ENCODE measurements around the gene GRPEL2. TPM values are rescaled to one million over a fixed set of nuclear protein-coding genes. Genes with fewer than 3 reads are reported as not detected.

The GRPEL2 gene
- total RNA-seq, 2 experiments from 2014 or later, result 36.1 to 36.6 TPM

GRCh38 chr5:149375434-149375833 lies 30.1 kb downstream of the GRPEL2 start:
- ChIA-PET CTCF (interaction anchor here (0.9 to 1.9 kb wide), 5 partner anchors 8 to 39 kb away, joined by 3 to 8 read pairs (median 4); no protein-coding TSS in a partner anchor), POLR2A (no interaction called here)
- DNase-seq, result no peak
- no peak overlapping the region for H3K4me3 Mint-ChIP-seq
- H3K36me3 Mint-ChIP-seq (ENCODE audit: low read depth), result no peaks in the 10 kb centered on the region
- H3K9me3 Mint-ChIP-seq, result no peaks in the 10 kb centered on the region
- no peak overlapping the region for H3K27ac Mint-ChIP-seq
- peaks cover 4% of the 10 kb centered on the region for H3K4me1 Mint-ChIP-seq
- H3K27me3 Mint-ChIP-seq, result no peaks in the 10 kb centered on the region

DNA sequence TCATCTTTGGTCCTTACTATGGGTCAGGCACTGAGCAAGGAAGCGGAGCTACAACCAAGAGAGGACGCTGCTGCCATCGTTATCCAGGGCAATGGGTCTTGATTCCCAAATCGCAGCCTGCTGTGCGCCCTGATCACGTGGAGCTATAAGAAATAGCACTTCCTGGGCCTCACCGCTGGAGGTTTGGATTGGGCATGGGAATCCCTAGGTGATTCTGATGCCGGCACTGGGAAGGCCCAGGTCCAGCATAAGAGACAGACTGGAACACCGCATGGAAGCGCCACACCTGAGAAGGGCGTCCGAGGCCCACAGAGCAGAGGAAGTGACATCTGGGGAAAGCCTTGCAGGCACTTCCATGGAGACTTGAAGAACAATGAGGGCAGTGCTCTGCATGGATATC lies 30.8 kb downstream of the GRPEL2 start:
- H3K27me3 Mint-ChIP-seq, result no peaks in the 10 kb centered on the region
- ChIA-PET POLR2A (no interaction called here), CTCF (interaction anchor here (0.9 to 1.9 kb wide), 5 partner anchors 9 to 38 kb away, joined by 3 to 8 read pairs (median 4); no protein-coding TSS in a partner anchor)
- peaks cover 4% of the 10 kb centered on the region for H3K4me1 Mint-ChIP-seq
- H3K4me3 Mint-ChIP-seq, result no peak overlapping the region
- H3K27ac Mint-ChIP-seq, result no peak overlapping the region
- no peak for DNase-seq
- H3K9me3 Mint-ChIP-seq, result no peaks in the 10 kb centered on the region
- H3K36me3 Mint-ChIP-seq (ENCODE audit: low read depth), result no peaks in the 10 kb centered on the region

- Mint-ChIP-seq H3K27ac (no peak overlapping the region), H3K9me3 (no peaks in the 10 kb centered on the region), H3K27me3 (no peaks in the 10 kb centered on the region), H3K4me1 (no peaks in the 10 kb centered on the region), H3K4me3 (no peak overlapping the region), H3K36me3 (ENCODE audit: low read depth) (no peaks in the 10 kb centered on the region)
- DNase-seq, result no peak
- ChIA-PET POLR2A (no interaction called here), CTCF (interaction anchor here (1.0 to 1.9 kb wide), 4 partner anchors 8 to 17 kb away, joined by 3 to 8 read pairs (median 4); no protein-coding TSS in a partner anchor)
Observed at GRCh38 chr5:149376711-149377447, 31.6 kb downstream of the GRPEL2 start.

- no peaks in the 10 kb centered on the region for H3K36me3 Mint-ChIP-seq (ENCODE audit: low read depth)
- no peak overlapping the region for H3K4me3 Mint-ChIP-seq
- no peaks in the 10 kb centered on the region for H3K4me1 Mint-ChIP-seq
- DNase-seq, result no peak
- ChIA-PET CTCF (no interaction called here), POLR2A (no interaction called here)
- H3K9me3 Mint-ChIP-seq, result no peaks in the 10 kb centered on the region
- H3K27me3 Mint-ChIP-seq, result no peaks in the 10 kb centered on the region
- no peak overlapping the region for H3K27ac Mint-ChIP-seq
Observed at GRCh38 chr5:149378241-149378820, 33.0 kb downstream of the GRPEL2 start.

DNA sequence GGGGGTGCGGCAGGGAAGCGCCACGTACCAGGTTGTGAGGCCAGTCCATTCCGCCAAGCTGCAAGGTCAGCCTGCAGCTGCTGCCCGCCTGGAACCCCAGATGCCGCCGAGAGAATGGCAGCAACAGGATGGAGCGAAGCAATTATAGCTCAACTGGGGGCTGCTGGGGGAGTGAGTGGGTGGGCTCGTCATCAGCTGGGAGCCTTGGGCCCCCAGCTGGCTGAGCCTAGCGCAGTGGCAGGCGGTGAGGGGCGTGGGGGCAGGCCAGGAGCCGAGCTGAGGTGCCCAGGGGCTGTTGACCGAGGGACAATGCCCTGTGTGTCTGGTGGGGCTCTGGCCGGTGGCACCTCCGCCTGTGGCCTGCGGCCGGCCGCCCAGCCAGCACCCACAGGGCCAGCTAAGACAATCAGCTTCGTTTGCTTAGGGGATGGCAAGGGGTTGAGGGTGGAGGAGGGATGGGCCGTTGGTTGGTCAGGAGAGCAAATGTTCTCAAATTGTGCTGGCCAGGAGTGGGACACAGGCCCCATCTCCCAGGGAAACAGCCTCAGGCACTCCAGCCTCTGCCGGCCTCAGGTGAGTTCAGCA lies 34.0 kb downstream of the GRPEL2 start, which contains the start of gene IL17B:
Gene IL17B, minus strand, starts transcription at position 116 of the 585 bp plus-strand sequence. Its CDS starts 67 bp downstream, at position 49.
- Mint-ChIP-seq H3K27me3 (no peaks in the 10 kb centered on the region), H3K9me3 (no peaks in the 10 kb centered on the region), H3K36me3 (ENCODE audit: low read depth) (no peaks in the 10 kb centered on the region), H3K4me3 (no peak within 1 kb of the TSS), H3K27ac (no peak within 1 kb of the TSS), H3K4me1 (no peaks in the 10 kb centered on the region)
- no peak for DNase-seq
- CTCF ChIA-PET, result interaction anchor here (1.0 to 1.5 kb wide), 6 partner anchors 10 to 196 kb away, joined by 3 to 6 read pairs (median 3); no protein-coding TSS in a partner anchor
- POLR2A ChIA-PET, result no interaction called here

- H3K27me3 Mint-ChIP-seq, result no peaks in the 10 kb centered on the region
- no peak overlapping the region for H3K4me3 Mint-ChIP-seq
- CTCF ChIA-PET, result interaction anchor here (0.6 to 1.5 kb wide), 8 partner anchors 11 to 195 kb away, joined by 3 to 6 read pairs (median 3); no protein-coding TSS in a partner anchor
- H3K9me3 Mint-ChIP-seq, result no peaks in the 10 kb centered on the region
- no peaks in the 10 kb centered on the region for H3K4me1 Mint-ChIP-seq
- POLR2A ChIA-PET, result no interaction called here
- no peak for DNase-seq
- no peak overlapping the region for H3K27ac Mint-ChIP-seq
- H3K36me3 Mint-ChIP-seq (ENCODE audit: low read depth), result no peaks in the 10 kb centered on the region
Observed at GRCh38 chr5:149379818-149380374, 34.6 kb downstream of the GRPEL2 start.

DNA sequence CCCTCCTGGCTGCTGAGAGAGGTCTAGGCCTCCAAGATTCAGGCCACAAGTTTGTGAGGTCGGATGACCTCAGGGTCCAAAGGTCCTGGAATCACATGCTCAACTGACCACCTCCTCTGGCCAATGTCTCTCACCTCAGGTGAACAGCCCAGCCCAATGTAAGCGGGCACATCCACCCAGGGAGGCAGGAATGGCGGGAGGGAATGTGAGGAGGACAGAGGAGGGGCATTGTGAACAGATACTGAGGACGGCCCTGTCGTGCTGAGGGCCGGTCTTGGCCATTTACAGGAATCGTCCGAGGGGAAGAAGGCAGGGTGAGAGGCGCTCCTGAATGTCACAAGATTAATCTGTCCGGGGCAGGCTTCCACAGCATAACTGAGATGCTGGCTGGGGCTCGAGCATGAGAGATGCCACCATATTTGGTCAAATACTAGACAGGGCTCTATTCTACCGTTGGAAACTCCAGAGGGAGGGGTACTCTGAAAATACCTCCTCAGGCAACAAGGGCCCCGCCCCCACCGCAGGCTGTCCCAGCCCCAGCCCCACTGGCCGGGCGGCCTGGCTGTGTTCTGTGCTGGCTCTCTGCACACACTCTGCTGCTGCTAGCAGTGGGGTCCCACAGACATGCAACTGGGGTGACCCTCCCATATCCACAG lies 35.3 kb downstream of the GRPEL2 start:
- Mint-ChIP-seq H3K4me3 (no peak overlapping the region), H3K27me3 (no peaks in the 10 kb centered on the region), H3K4me1 (no peaks in the 10 kb centered on the region), H3K36me3 (ENCODE audit: low read depth) (no peaks in the 10 kb centered on the region), H3K9me3 (no peaks in the 10 kb centered on the region), H3K27ac (no peak overlapping the region)
- no peak for DNase-seq
- POLR2A ChIA-PET, result no interaction called here
- CTCF ChIA-PET, result interaction anchor here (0.6 to 2.9 kb wide), 11 partner anchors 11 to 195 kb away, joined by 3 to 22 read pairs (median 3); no protein-coding TSS in a partner anchor

DNA sequence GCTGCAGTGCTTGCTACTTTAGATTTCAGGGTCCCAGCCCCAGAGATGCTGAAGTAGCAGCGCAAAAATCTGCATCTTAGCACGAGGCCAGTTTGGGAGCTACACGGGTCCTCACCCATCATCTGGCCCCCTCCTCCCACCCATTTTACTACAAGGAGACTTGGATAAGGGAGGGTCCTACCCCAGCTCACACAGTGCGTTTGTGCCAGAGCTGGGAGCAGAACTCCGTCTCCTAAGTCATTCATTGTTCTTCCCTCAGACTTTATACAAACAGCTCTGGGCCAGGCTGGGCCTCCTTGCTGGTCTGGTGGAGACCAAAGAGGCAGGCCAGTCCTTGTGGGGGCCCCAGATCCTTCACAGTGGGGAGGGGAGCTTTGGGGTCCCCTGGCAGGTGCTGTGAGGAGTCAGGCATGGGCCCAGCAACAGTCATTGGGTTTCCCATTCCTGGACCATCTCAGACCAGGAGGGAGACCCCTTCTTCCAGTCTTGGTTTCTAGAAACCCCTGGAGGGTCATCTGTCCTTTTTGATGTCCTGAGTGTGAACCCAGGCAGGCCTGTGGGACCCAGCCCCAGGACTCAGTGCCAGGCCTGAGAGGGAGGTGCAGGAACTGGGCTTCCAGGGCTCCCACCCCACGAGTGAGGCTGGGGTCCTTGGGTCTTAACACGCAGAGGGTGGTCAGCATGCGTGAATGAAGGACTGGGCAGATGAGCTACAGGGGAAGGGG lies 36.1 kb downstream of the GRPEL2 start:
- no peak overlapping the region for H3K4me3 Mint-ChIP-seq
- CTCF ChIA-PET, result interaction anchor here (0.6 to 2.9 kb wide), 12 partner anchors 8 to 238 kb away, joined by 3 to 22 read pairs (median 3); no protein-coding TSS in a partner anchor
- POLR2A ChIA-PET, result interaction anchor here (0.6 kb wide), 1 partner anchor 245 kb away, joined by 3 read pairs; no protein-coding TSS in a partner anchor
- H3K36me3 Mint-ChIP-seq (ENCODE audit: low read depth), result no peaks in the 10 kb centered on the region
- no peaks in the 10 kb centered on the region for H3K4me1 Mint-ChIP-seq
- no peak for DNase-seq
- H3K9me3 Mint-ChIP-seq, result no peaks in the 10 kb centered on the region
- H3K27ac Mint-ChIP-seq, result no peak overlapping the region
- no peaks in the 10 kb centered on the region for H3K27me3 Mint-ChIP-seq

DNA sequence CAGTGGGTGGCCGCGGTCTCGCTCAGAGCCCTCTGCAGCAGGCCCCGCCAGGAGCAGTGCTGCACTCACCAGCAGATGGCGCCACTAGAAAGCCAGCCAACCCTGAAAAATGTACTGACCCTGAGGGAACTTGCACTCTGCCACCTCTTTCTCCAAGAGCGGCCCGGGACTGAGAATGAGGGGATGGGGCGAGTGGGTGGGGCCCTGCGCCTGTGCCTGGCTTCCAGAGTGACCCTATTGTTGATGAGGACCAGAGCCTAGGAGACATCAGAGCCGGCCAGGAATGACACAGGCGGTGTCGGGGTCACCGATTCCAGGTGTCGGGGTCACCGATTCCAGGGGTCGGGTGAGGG lies 36.7 kb downstream of the GRPEL2 start:
- H3K9me3 Mint-ChIP-seq, result no peaks in the 10 kb centered on the region
- ChIA-PET CTCF (interaction anchor here (0.6 to 2.9 kb wide), 12 partner anchors 9 to 237 kb away, joined by 3 to 22 read pairs (median 3); no protein-coding TSS in a partner anchor), POLR2A (no interaction called here)
- no peaks in the 10 kb centered on the region for H3K36me3 Mint-ChIP-seq (ENCODE audit: low read depth)
- peak; percentile 77 for DNase-seq
- no peak overlapping the region for H3K27ac Mint-ChIP-seq
- H3K4me1 Mint-ChIP-seq, result no peaks in the 10 kb centered on the region
- H3K4me3 Mint-ChIP-seq, result no peak overlapping the region
- no peaks in the 10 kb centered on the region for H3K27me3 Mint-ChIP-seq

DNA sequence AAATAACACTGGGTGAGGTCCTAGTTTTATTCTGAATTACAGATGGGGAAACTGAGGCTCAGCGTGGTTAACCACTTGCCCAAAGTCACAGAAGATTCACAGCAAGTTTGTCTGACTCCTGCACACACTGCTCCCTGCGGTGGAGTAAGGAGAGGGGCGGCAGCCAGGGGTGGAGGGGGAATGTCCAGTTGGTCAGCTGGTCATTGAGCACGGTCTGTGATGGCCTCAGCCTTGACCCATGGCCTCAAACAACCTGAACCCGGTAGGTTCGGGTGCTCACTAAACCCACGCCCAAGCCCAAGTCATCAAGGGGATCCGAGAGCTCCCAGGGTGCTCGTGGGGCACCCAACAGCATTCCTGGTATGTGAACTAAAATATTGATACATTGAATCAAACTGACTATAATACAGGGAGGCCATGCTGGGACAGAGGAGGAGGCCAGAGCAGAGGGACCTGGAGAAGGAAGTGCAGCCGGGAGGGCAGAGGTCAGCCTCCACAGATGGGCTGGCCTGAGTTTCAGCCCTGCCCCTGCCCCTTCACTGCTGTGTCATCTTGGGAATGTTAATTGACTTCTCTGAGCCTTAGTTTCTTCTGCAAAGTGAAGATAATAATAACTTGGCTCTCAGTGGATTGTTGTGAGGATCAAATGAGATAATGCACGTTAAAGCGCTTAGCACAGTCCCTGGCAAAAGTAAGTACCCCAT lies 37.4 kb downstream of the GRPEL2 start:
- Mint-ChIP-seq H3K27ac (no peak overlapping the region), H3K9me3 (no peaks in the 10 kb centered on the region), H3K4me1 (no peaks in the 10 kb centered on the region), H3K4me3 (no peak overlapping the region), H3K27me3 (no peaks in the 10 kb centered on the region), H3K36me3 (ENCODE audit: low read depth) (no peaks in the 10 kb centered on the region)
- POLR2A ChIA-PET, result no interaction called here
- DNase-seq, result no peak
- CTCF ChIA-PET, result interaction anchor here (1.3 to 2.9 kb wide), 7 partner anchors 9 to 73 kb away, joined by 3 to 22 read pairs (median 3); no protein-coding TSS in a partner anchor

GRCh38 chr5:149383399-149383798 lies 38.1 kb downstream of the GRPEL2 start:
- Mint-ChIP-seq H3K27ac (no peak overlapping the region), H3K4me3 (no peak overlapping the region), H3K36me3 (ENCODE audit: low read depth) (no peaks in the 10 kb centered on the region), H3K9me3 (peaks cover 3% of the 10 kb centered on the region), H3K4me1 (no peaks in the 10 kb centered on the region), H3K27me3 (no peaks in the 10 kb centered on the region)
- ChIA-PET POLR2A (no interaction called here), CTCF (interaction anchor here (1.2 to 2.9 kb wide), 4 partner anchors 8 to 48 kb away, joined by 3 to 8 read pairs (median 3); no protein-coding TSS in a partner anchor)
- DNase-seq, result no peak

Measured in activated CD4-positive, alpha-beta T cell treated with anti-CD3 and anti-CD28 coated beads, Interleukin-2, amount 10 ng/mL, durations not matched to agents 7 days and 5 days (primary cell).